B cell (primary cell): ENCODE measurements around the gene COL9A3. TPM values are rescaled to one million over a fixed set of nuclear protein-coding genes. Genes with fewer than 3 reads are reported as not detected.

Source experiments
- ATAC-seq: fragments of 200-7000 bp; cut with Tn5 transposase; one replicate; pipeline ENCODE4 v1.10.0; 2021; ENCODE audit warnings: low read depth, mild to moderate bottlenecking, moderate number of reproducible peaks, moderate library complexity
- CTCF ChIA-PET: fragments of 350-600 bp; sonication (Branson Sonifier 250); formaldehyde crosslinking; loops from one replicate; lab custom pipeline; 2021; ENCODE audit warnings: antibody characterized with exemption, inconsistent platforms; lab: Charles Lee
- POLR2A ChIA-PET: fragments of 350-600 bp; sonication (Branson Sonifier 250); formaldehyde crosslinking; loops from one replicate; lab custom pipeline; 2021; ENCODE audit warnings: antibody characterized with exemption; lab: Charles Lee
- DNase-seq: peaks from one replicate; pipeline ENCODE4 v3.0.0; 2013
- H2AFZ ChIP-seq: 2 replicates; pipeline ENCODE4 v1.6.1; 2012; ENCODE audit warnings: mild to moderate bottlenecking, low read depth, low read length; ENCODE audit not compliant: insufficient read depth, poor library complexity, severe bottlenecking
- H3K27ac ChIP-seq, 2 donors: 1 replicate in 1 of 2; 2 replicates in 1 of 2; pipeline ENCODE4 v1.5.1; 2012 to 2013; ENCODE audit warnings: low read length in 2 of 2, mild to moderate bottlenecking in 2 of 2, moderate library complexity in 1 of 2
- H3K27me3 ChIP-seq, 4 experiments: fragments of 200-600 bp in 1 of 4; sonication (generic) in 1 of 4; replicated peaks in 1 of 4; 1 replicate in 2 of 4; 2 replicates in 2 of 4; pipeline versions ENCODE4 v1.6.1 to v1.7.0; 2013 to 2016; ENCODE audit warnings: low read length in 3 of 4, mild to moderate bottlenecking in 2 of 4, mixed read lengths in 1 of 4, moderate library complexity in 1 of 4; ENCODE audit not compliant: insufficient read depth in 4 of 4, control insufficient read depth in 3 of 4; ENCODE audit errors: control extremely low read depth in 1 of 4
- H3K36me3 ChIP-seq, 2 experiments: replicated peaks in 1 of 2; 1 replicate in 1 of 2; 2 replicates in 1 of 2; pipeline versions ENCODE4 v1.6.1 to v1.7.1; 2013; ENCODE audit warnings: low read length in 1 of 2; ENCODE audit not compliant: insufficient read depth in 2 of 2, control insufficient read depth in 1 of 2; ENCODE audit errors: control extremely low read depth in 1 of 2, extremely low read depth in 1 of 2
- H3K4me1 ChIP-seq, 2 donors: fragments of 200-600 bp in 1 of 2; sonication (generic) in 1 of 2; 1 replicate in 1 of 2; 2 replicates in 1 of 2; pipeline versions ENCODE4 v1.5.1 to v1.6.1; 2013 to 2017; ENCODE audit warnings: low read length in 2 of 2; ENCODE audit not compliant: control insufficient read depth in 2 of 2, insufficient read depth in 2 of 2
- H3K4me2 ChIP-seq: replicated peaks from 2 replicates; pipeline ENCODE3; 2012; ENCODE audit warnings: mild to moderate bottlenecking, low read depth, low read length; ENCODE audit not compliant: poor library complexity, severe bottlenecking
- H3K4me3 ChIP-seq, 5 experiments: fragments of 200-600 bp in 1 of 5; sonication (generic) in 1 of 5; 1 replicate in 3 of 5; 2 replicates in 2 of 5; pipeline versions ENCODE4 v1.5.1 to v1.7.0; 2011 to 2016; ENCODE audit warnings: low read length in 4 of 5, mild to moderate bottlenecking in 4 of 5, low read depth in 2 of 5, control low read depth in 1 of 5, moderate library complexity in 1 of 5; ENCODE audit not compliant: insufficient read depth in 1 of 5; ENCODE audit errors: control extremely low read depth in 1 of 5, extremely low read depth in 1 of 5
- H3K79me2 ChIP-seq: fragments of 200-600 bp; sonication (generic); one replicate; pipeline ENCODE4 v1.6.0; 2016; ENCODE audit warnings: low read length; ENCODE audit not compliant: control insufficient read depth, insufficient read depth
- H3K9ac ChIP-seq: fragments of 200-600 bp; sonication (generic); 2 replicates; pipeline ENCODE4 v1.6.1; 2017; ENCODE audit warnings: mild to moderate bottlenecking, low read length, moderate library complexity
- H3K9me3 ChIP-seq, 3 donors: one replicate each; pipeline versions ENCODE4 v1.6.1 to v1.7.1; 2013; ENCODE audit warnings: low read length in 2 of 3; ENCODE audit not compliant: control insufficient read depth in 2 of 3, insufficient read depth in 1 of 3; ENCODE audit errors: control extremely low read depth in 1 of 3
- H4K20me1 ChIP-seq: 2 replicates; pipeline ENCODE4 v1.6.0; 2012; ENCODE audit warnings: mild to moderate bottlenecking, low read length; ENCODE audit not compliant: insufficient read depth, control insufficient read depth, poor library complexity, severe bottlenecking
- H3K27ac Mint-ChIP-seq: one replicate; pipeline ENCODE4 v1.8.0; 2021; ENCODE audit warnings: mixed read lengths
- H3K27me3 Mint-ChIP-seq: one replicate; pipeline ENCODE4 v1.8.0; 2021; ENCODE audit warnings: mixed read lengths
- H3K4me1 Mint-ChIP-seq: one replicate; pipeline ENCODE4 v1.8.0; 2021; ENCODE audit warnings: mixed read lengths
- H3K4me3 Mint-ChIP-seq: one replicate; pipeline ENCODE4 v1.8.0; 2021; ENCODE audit warnings: mixed read lengths
- H3K9me3 Mint-ChIP-seq: one replicate; pipeline ENCODE4 v1.8.0; 2022; ENCODE audit warnings: mixed read lengths; ENCODE audit not compliant: insufficient read depth
- EZH2 ChIP-seq: IDR thresholded peaks from 2 replicates; pipeline ENCODE4 v1.6.1; 2012; ENCODE audit warnings: borderline replicate concordance, low read depth, mild to moderate bottlenecking, moderate library complexity, low read length; ENCODE audit not compliant: insufficient read depth, poor library complexity, severe bottlenecking
- WGBS: methylation state at CpG from one replicate; pipeline ENCODE4 v1.1.5; 2013; ENCODE audit warnings: missing lambda C conversion rate; ENCODE audit not compliant: insufficient coverage; 5-methylcytosine and 5-hydroxymethylcytosine counted together
- intact Hi-C: fragments of 100-400 bp; cut with micrococcal nuclease; formaldehyde crosslinking; loops from one replicate; pipeline ENCODE4 v1.10.0; 2022
- polyA plus RNA-seq: library from polyadenylated mRNA; depleted of rRNA; stranded (reverse); fragments of >200 nt; gene quantifications from 2 replicates; pipeline ENCODE4 v1.2.3, GENCODE V29; 2012
- total RNA-seq, 2 donors: library from RNA; stranded (reverse); fragments of 120-200 nt in 1 of 2; gene quantifications; 1 replicate in 1 of 2; 2 replicates in 1 of 2; pipeline versions ENCODE4 v1.2.3 to v1.2.4, GENCODE V29; 2013 to 2022
- TF ChIP-seq, protein P1 (sequence below): fragments of 200-600 bp; IDR thresholded peaks from one replicate; pipeline ENCODE4 v1.8.0; 2022; ENCODE audit warnings: antibody characterized with exemption, mild to moderate bottlenecking

The COL9A3 gene
- total and polyA plus RNA-seq, 2 donors (not counting 1 experiment from before 2014, with no cell fraction given) = 10.7 to 96.3 TPM

DNA sequence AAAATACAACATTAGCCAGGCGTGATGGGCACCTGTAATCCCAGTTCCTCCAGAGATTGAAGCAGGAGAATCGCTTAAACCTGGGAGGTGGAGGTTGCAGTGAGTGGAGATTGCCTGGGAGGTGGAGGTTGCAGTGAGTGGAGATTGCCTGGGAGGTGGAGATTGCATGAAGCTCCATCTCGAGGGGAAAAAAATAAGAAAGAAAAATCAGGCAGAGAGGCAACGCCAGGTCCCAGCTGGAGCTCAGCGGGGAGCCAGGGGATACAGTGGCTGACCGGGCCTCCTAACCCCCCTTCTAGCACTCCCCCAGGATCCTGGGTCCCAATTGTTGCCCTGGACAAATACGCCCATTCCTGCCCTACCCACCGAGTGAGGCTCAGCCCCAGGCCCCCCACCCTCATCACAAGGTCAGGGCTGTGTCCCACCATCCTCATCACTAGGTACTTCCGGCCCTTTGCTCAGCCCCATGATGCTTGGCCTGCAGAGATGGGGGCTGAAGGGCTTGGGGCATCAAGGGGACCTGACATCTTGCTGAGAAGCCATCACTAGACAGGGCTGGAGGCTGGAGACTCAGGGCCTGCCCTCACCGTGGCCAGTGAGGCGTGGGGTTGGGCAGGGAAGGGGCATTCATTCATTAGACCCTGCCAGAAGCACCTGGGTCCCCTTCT, 10.3 kb upstream of the COL9A3 start:
- peaks cover 34% of the 10 kb centered on the region for H3K79me2 ChIP-seq

More for the DNA sequence above, 10.3 kb upstream of the COL9A3 start:
- ChIA-PET POLR2A (interaction anchor here (0.6 kb wide), 1 partner anchor 504 kb away, joined by 6 read pairs; no protein-coding TSS in a partner anchor), CTCF (interaction anchor here (1.1 to 4.3 kb wide), 8 partner anchors 13 to 310 kb away, joined by 4 to 36 read pairs (median 16); no protein-coding TSS in a partner anchor)
- Histone ChIP-seq H3K4me1 (peaks cover 17 to 38% of the 10 kb centered on the region in 2 donors), H2AFZ (no peak overlapping the region), H3K9me3 (no peaks in the 10 kb centered on the region), H3K4me3 (peak overlapping the region in 3 of 5 experiments; percentile 69 to 82 (median 80)), H3K36me3 (peaks cover 0 to 44% of the 10 kb centered on the region in 2 experiments), H3K4me2 (peak overlapping the region; percentile 89), H3K27me3 (no peaks in the 10 kb centered on the region), H3K27ac (peak overlapping the region in 1 of 2 donors; percentile 63), H3K9ac (peak overlapping the region; percentile 88), H4K20me1 (peaks cover 62% of the 10 kb centered on the region)
- no peak for DNase-seq
- no peak for ATAC-seq
- Mint-ChIP-seq H3K9me3 (no peaks in the 10 kb centered on the region), H3K4me1 (peaks cover 33% of the 10 kb centered on the region), H3K27ac (peak overlapping the region; percentile 68), H3K4me3 (peak overlapping the region; percentile 82), H3K27me3 (no peaks in the 10 kb centered on the region)
- WGBS = 83% methylated on average over 9 of the region's 11 CpGs
- intact Hi-C loops = loop anchor here (5.0 kb wide), 2 partner anchors 189 to 504 kb away; partner anchors contain the start of gene ADRM1
- TF ChIP-seq, protein P1, sequence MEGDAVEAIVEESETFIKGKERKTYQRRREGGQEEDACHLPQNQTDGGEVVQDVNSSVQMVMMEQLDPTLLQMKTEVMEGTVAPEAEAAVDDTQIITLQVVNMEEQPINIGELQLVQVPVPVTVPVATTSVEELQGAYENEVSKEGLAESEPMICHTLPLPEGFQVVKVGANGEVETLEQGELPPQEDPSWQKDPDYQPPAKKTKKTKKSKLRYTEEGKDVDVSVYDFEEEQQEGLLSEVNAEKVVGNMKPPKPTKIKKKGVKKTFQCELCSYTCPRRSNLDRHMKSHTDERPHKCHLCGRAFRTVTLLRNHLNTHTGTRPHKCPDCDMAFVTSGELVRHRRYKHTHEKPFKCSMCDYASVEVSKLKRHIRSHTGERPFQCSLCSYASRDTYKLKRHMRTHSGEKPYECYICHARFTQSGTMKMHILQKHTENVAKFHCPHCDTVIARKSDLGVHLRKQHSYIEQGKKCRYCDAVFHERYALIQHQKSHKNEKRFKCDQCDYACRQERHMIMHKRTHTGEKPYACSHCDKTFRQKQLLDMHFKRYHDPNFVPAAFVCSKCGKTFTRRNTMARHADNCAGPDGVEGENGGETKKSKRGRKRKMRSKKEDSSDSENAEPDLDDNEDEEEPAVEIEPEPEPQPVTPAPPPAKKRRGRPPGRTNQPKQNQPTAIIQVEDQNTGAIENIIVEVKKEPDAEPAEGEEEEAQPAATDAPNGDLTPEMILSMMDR = no peak
- no peak for TF ChIP-seq EZH2
